RPMI7951 (cell line): ENCODE results near the gene MANF. TPM values are rescaled to one million over a fixed set of nuclear protein-coding genes. Genes with fewer than 3 reads are reported as not detected.
A peak's percentile ranks its signal among the peaks of the same experiment; 100 is the strongest.
"Not testable (repeated sequence)": the region's sequence is repeated elsewhere in the genome, so short reads cannot be mapped to it uniquely, and the experiment has no call there.

Experiments
- DNase-seq: peaks from one replicate; pipeline ENCODE4 v3.0.0-alpha.2; 2012; ENCODE audit warnings: low read depth
- total RNA-seq: library from RNA; depleted of rRNA; stranded (reverse); fragments of >200 nt; shearing (Covaris generic); gene quantifications from 2 replicates; pipeline ENCODE4 v1.2.3, GENCODE V29; 2014; rRNA removed

MANF gene
- total RNA-seq, result 200 and 273 TPM in 2 replicates

DNA sequence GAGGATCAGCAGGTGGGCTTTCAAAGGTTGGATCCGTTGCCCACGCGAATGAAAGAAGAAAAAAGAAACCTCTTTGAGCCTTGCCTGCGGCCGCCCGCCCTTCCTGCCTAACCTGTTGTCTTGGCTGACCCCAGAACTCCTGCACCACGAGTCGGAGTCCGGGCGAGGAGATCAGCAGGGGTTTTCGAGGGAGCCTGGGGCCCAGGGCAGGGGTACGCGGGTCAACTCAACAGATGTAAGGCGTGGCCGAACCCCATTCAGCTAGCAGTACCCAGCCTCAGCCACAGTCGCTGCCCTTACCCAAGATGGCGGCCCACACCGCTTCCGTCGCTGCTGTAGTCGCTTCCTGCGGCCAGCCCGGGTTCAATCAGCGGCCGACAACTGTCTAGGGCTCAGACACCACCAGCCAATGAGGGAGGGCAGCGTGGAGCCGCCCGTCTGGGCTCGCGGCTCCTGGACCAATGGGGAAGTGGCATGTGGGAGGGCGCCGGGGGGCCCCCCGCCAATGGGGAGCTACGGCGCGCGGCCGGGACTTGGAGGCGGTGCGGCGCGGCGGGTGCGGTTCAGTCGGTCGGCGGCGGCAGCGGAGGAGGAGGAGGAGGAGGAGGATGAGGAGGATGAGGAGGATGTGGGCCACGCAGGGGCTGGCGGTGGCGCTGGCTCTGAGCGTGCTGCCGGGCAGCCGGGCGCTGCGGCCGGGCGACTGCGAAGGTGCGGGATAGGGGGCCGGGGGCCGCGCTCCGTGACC is at the start of gene MANF:
Gene MANF, plus strand, starts transcription at position 566 of the 748 bp plus-strand sequence. Its CDS starts 52 bp downstream, at position 618.
- peak; percentile 98 for DNase-seq

- no peak for DNase-seq
These were observed 48.8 kb upstream of the MANF start for GRCh38 chr3:51336261-51336660.

- no peak for DNase-seq
These were observed 47.4 kb upstream of the MANF start for GRCh38 chr3:51337666-51338065.

- no peak for DNase-seq
These were observed 46.5 kb upstream of the MANF start for GRCh38 chr3:51338632-51339031.

GRCh38 chr3:51340013-51340829 is 44.9 kb upstream of the MANF start:
- peak; percentile 95 for DNase-seq

GRCh38 chr3:51340989-51341636 is 44.0 kb upstream of the MANF start:
- DNase-seq, result peak; percentile 60

- DNase-seq, result peak; percentile 79
These were observed 41.0 kb upstream of the MANF start for GRCh38 chr3:51343918-51344687.

DNA sequence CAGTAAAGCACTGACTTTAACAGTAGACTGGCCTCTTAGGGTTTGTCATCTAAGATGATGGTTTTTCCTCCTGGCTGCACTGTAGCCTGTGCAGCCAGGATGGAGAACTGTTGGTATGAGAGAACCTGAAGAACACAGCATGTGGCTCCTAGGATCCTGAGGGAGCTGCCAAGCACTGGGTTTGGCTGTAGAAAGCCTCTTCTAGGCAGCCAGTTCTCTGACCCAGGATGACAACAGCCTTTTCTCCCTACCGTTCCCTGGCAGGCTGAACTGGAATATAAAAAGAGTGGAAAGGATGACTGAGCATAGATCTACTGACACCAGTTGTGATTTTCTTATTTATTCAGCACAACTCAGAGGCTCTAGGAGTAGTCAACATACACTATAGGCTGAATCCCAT is 34.3 kb upstream of the MANF start:
- DNase-seq, result no peak

DNA sequence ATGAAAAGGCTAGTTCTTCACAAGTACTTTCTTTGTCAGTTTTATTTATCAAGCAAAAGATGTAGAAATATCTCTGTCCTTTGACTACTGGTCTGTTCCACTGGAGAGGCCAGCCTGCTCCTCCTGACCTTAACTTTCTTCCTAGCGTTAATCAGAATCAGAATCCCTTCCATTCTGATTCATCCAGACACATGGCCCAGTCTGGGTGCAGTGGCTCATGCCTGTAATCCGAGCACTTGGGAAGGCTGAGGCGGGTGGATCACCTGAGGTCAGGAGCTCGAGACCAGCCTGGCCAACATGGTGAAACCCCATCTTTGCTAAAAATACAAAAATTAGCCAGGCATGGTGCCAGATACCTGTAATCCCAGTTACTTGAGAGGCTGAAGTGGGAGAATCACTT is 32.0 kb upstream of the MANF start:
- DNase-seq, result no peak

DNA sequence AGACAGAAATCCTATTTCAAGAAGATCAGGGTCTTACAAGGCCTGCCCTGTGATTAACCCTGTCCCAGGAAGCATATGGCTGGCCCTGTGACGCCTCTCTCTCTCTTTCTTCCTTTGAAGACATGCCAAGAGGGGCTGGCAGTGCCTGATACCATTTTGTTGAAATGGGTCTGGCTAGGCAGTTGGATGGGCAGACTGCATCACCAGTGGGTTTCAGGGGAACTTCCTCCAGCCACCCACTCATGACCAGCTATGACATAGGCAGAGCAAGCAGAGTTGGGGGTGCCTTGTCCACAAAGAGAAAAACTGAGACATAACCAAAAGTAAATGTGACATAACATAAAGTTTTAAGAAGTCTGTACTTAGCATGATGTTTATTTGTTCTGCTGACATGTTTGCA is 31.4 kb upstream of the MANF start:
- no peak for DNase-seq

GRCh38 chr3:51354172-51354571 is 30.9 kb upstream of the MANF start:
- no peak for DNase-seq

DNA sequence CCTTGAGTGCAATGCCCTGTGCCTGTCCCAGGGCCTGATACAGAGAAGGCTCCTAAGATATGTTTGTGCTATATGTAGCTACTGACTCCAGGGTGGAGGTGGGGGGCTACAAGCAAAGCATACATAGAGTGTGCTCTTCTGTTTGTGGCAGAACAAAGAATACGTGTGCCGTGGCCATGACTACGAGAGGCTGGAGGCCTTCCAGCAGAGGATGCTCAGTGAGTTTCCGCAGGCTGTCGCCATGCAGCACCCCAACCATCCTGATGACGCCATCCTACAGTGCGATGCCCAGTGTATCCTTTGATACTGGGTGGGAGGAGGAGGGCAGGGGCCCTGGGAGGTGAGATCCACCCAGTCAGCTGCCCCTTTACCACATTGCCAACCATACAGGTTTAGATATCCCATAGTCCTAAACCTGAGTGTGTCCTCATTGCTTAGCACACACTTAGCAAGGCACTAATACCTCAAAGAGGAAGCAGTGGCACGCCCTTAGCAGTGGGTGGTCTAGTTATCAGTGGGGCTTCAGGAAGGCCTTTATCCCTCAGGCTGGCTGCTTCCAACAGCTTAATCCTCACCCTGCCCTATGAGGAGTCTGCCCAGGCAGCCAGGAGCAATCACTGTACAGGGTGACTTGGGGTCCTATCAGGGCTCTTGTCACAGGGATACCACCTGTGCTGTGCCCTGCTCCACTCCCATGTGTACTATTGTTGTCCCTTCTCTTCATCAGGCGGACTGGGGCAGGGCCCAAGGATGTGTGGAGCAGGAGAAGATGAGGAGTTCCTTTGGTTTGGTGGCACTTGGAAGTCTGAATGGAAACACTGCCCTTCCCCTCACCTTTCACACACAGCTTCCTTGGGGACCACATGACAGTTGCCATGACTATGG is 30.1 kb upstream of the MANF start:
- DNase-seq, result no peak

- no peak for DNase-seq
These were observed 29.1 kb upstream of the MANF start for GRCh38 chr3:51355891-51356578.

GRCh38 chr3:51357856-51358255 is 27.2 kb upstream of the MANF start:
- no peak for DNase-seq

DNA sequence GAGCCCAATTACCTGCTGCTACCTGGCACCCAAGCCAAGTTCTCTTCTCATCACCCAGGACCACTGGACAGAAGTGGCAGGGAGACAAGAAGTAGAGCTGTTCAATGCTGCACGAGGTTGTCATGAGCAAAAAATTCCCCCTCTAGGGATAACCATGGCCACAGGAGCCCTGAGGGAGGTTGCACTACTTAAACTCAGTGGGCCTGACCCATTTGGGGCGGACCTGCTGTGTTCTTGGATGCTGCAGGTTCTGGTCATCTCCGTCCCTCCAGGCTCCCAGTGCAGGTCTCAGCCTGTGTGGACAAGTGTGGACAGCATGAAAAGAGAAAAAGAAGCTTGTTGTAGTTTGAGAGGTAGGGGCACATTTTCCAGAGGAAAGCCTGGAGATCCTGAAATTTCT is 26.1 kb upstream of the MANF start:
- no peak for DNase-seq

GRCh38 chr3:51360806-51361205 is 24.3 kb upstream of the MANF start:
- DNase-seq, result no peak

GRCh38 chr3:51361746-51362145 is 23.3 kb upstream of the MANF start:
- no peak for DNase-seq

DNA sequence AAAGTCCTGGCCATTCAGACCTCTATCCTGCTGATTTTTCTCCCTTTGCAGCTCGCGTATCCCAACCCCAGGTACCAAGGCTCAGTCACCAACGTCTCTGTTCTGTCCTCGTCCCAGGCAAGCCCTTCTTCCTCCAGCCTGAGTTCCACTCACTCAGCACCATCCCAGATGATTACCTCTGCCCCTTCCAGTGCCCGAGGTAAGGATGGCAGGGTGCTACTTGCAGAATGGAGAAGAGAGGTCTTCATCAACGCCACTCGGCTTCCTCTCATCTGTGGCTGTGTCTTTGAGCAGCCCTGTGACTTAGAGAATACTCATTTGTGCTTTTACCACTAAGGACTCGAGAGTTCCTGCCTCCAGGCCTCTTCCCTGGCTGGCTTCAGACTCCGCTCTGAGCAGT is 22.6 kb upstream of the MANF start:
- no peak for DNase-seq

- DNase-seq, result not testable (repeated sequence)
These were observed 16.8 kb upstream of the MANF start for GRCh38 chr3:51368276-51368675.

GRCh38 chr3:51371943-51372557 is 13.0 kb upstream of the MANF start:
- DNase-seq, result peak; percentile 66
